K562 (cell line): ENCODE measurements around the gene PACRG. TPM values are rescaled to one million over a fixed set of nuclear protein-coding genes. Genes with fewer than 3 reads are reported as not detected.

ENCODE experiments used
- ATAC-seq: fragments of 200-7000 bp; cut with Tn5 transposase; 3 replicates; pipeline ENCODE4 v1.9.1; 2020; ENCODE audit warnings: moderate library complexity
- BruUV-seq: library from RNA; stranded (reverse); fragments of 400-500 nt; replicated peaks from 2 replicates; lab custom pipeline; 2021; lab: Mats Ljungman, UMichigan
- CTCF ChIA-PET: fragments of 300-600 bp; formaldehyde crosslinking; extraction: SDS; loops from one replicate; lab custom pipeline; 2021; ENCODE audit warnings: low intra/inter-chr PET ratio; lab: Yijun Ruan, JAX
- POLR2A ChIA-PET: fragments of 300-600, 350-650 bp; sonication (Branson Sonifier 250); formaldehyde crosslinking; extraction: SDS; loops from one replicate; lab custom pipeline; 2021; ENCODE audit warnings: antibody characterized with exemption, inconsistent platforms; lab: Yijun Ruan, JAX
- DNase-seq, 4 experiments: peaks; one replicate each; pipeline versions ENCODE4 v3.0.0 to v3.0.0-alpha.2; 2011 to 2018; ENCODE audit warnings: low spot score in 3 of 4, mixed read lengths in 3 of 4; ENCODE audit errors: extremely low read depth in 1 of 4
- FAIRE-seq: peaks from 2 replicates; lab custom pipeline; 2011; peaks lifted over from hg19 to GRCh38; lab: Jason Lieb, UNC
- H2AFZ ChIP-seq: 2 replicates; pipeline ENCODE4 v1.6.0; 2011; ENCODE audit warnings: low read depth, low read length, control low read depth, inconsistent platforms
- H3K27ac ChIP-seq: fragments of 200-600 bp; 3 replicates; pipeline ENCODE4 v1.8.0; 2011; ENCODE audit warnings: low read depth, mild to moderate bottlenecking, control low read depth, inconsistent platforms, low read length, moderate library complexity, mixed read lengths; ENCODE audit errors: extremely low read depth
- H3K27me3 ChIP-seq, 2 experiments: fragments of 300-600 bp in 1 of 2; 2 replicates in 1 of 2; 3 replicates in 1 of 2; pipeline versions ENCODE4 v1.6.0 to v1.8.0; 2011; ENCODE audit warnings: inconsistent platforms in 2 of 2, low read length in 2 of 2, mild to moderate bottlenecking in 1 of 2, mixed read lengths in 1 of 2, moderate library complexity in 1 of 2; ENCODE audit not compliant: control insufficient read depth in 2 of 2, insufficient read depth in 2 of 2
- H3K36me3 ChIP-seq: fragments of 300-600 bp; 3 replicates; pipeline ENCODE4 v1.8.0; 2011; ENCODE audit warnings: mild to moderate bottlenecking, low read length, inconsistent platforms; ENCODE audit not compliant: control insufficient read depth, insufficient read depth
- H3K4me1 ChIP-seq, 2 experiments: fragments of 200-600 bp in 1 of 2; replicated peaks in 1 of 2; 2 replicates in 1 of 2; 3 replicates in 1 of 2; pipeline versions ENCODE4 v1.5.1 to v1.8.0; 2011; ENCODE audit warnings: inconsistent platforms in 2 of 2, low read length in 2 of 2, mild to moderate bottlenecking in 1 of 2, mixed read lengths in 1 of 2, moderate library complexity in 1 of 2; ENCODE audit not compliant: control insufficient read depth in 2 of 2, insufficient read depth in 2 of 2
- H3K4me2 ChIP-seq: 2 replicates; pipeline ENCODE4 v1.6.1; 2011; ENCODE audit warnings: low read length, control low read depth, inconsistent platforms, mixed read lengths; ENCODE audit not compliant: insufficient read depth
- H3K4me3 ChIP-seq: fragments of 200-600 bp; sonication (generic), shearing (Covaris generic); 2 replicates; pipeline ENCODE4 v1.5.1; 2016; ENCODE audit warnings: control low read depth, inconsistent platforms
- H3K79me2 ChIP-seq: fragments of 200-600 bp; 3 replicates; pipeline ENCODE4 v1.8.0; 2011; ENCODE audit warnings: low read length, inconsistent platforms; ENCODE audit not compliant: control insufficient read depth, insufficient read depth
- H3K9ac ChIP-seq, 2 experiments: 2 replicates each; pipeline versions ENCODE4 v1.6.0 to v1.6.1; 2011; ENCODE audit warnings: low read depth in 2 of 2, low read length in 2 of 2, control low read depth in 1 of 2, inconsistent platforms in 1 of 2, mild to moderate bottlenecking in 1 of 2, mixed read lengths in 1 of 2; ENCODE audit not compliant: insufficient read depth in 1 of 2
- H3K9me1 ChIP-seq: one replicate; pipeline ENCODE4 v1.6.0; 2011; ENCODE audit warnings: inconsistent platforms, mild to moderate bottlenecking, low read length, moderate library complexity; ENCODE audit not compliant: control insufficient read depth, insufficient read depth
- H3K9me3 ChIP-seq: replicated peaks from 2 replicates; pipeline ENCODE4 v1.5.1; 2011; ENCODE audit warnings: low read depth, low read length, inconsistent platforms; ENCODE audit not compliant: control insufficient read depth, insufficient read depth
- H4K20me1 ChIP-seq: replicated peaks from 2 replicates; pipeline ENCODE4 v1.6.1; 2011; ENCODE audit warnings: low read length, inconsistent platforms, mixed read lengths; ENCODE audit not compliant: control insufficient read depth, insufficient read depth
- CBFB ChIP-seq: sonication (generic); formaldehyde crosslinking; IDR thresholded peaks from 2 replicates; pipeline ENCODE4 v1.4.0; 2020; ENCODE audit warnings: mild to moderate bottlenecking, missing genetic modification reagents
- KDM4B ChIP-seq, 2 experiments: fragments of 450-650 bp in 1 of 2; sonication (generic) in 1 of 2; IDR thresholded peaks; 2 replicates each; pipeline ENCODE4 v1.6.1; 2016 to 2017; ENCODE audit warnings: borderline replicate concordance in 2 of 2, antibody characterized with exemption in 1 of 2, low read depth in 1 of 2, mild to moderate bottlenecking in 1 of 2
- SUPT5H ChIP-seq: fragments of 450-650 bp; IDR thresholded peaks from 2 replicates; pipeline ENCODE4 v1.6.1; 2016
- ZFPM2 ChIP-seq: fragments of 250-450 bp; sonication (Bioruptor Pico); IDR thresholded peaks from 2 replicates; pipeline ENCODE4 v1.5.1; 2022; ENCODE audit warnings: mild to moderate bottlenecking
- ZNF316 ChIP-seq: fragments of 450-650 bp; IDR thresholded peaks from 2 replicates; pipeline ENCODE4 v1.6.1; 2016
- WGBS: fragments of 100-300 bp; shearing (Covaris generic); methylation state at CpG from one replicate; pipeline ENCODE4 v1.1.6; 2016; ENCODE audit warnings: low coverage, mixed read lengths; ENCODE audit not compliant: insufficient coverage; ENCODE audit errors: missing lambda C conversion rate; 5-methylcytosine and 5-hydroxymethylcytosine counted together
- in situ Hi-C: fragments of 300-500 bp; cut with MboI; formaldehyde crosslinking; loops from 4 replicates; pipeline ENCODE4 v1.15.0; 2018; ENCODE audit warnings: inconsistent platforms, mixed read lengths
- intact Hi-C: fragments of 100-400 bp; cut with micrococcal nuclease; formaldehyde crosslinking; loops from 2 replicates; pipeline ENCODE4 v1.14.2; 2022
- polyA plus RNA-seq, 8 experiments: library from polyadenylated mRNA; depleted of rRNA in 4 of 8; stranded (reverse) in 5 of 8; unstranded in 3 of 8; fragments of >200 nt; fragmentation: Nextera tagmentation in 2 of 8; fragmentation: Illumina TruSeq in 1 of 8; extraction: Ambion mirVana in 2 of 8; extraction: Trizol in 1 of 8; gene quantifications; 2 replicates each; pipeline versions ENCODE4 v1.2.1 to v1.2.3, GENCODE V29; 2011 to 2014; ENCODE audit warnings: inconsistent platforms in 1 of 8, missing spikeins in 1 of 8
- total RNA-seq, 7 experiments: library from RNA; depleted of rRNA in 6 of 7; stranded (reverse); fragments of >200 nt in 6 of 7; fragmentation: Illumina TruSeq in 2 of 7; extraction: Trizol in 2 of 7; gene quantifications; 2 replicates each; pipeline versions ENCODE4 v1.2.1 to v1.2.3, GENCODE V29; 2011 to 2021; ENCODE audit warnings: low replicate concordance in 1 of 7

PACRG gene
- total and polyA plus RNA-seq, 9 of the 15 experiments (the other 6 are each of a cell fraction or from before 2014, with no cell fraction given): 0.04 TPM; not detected in 8

GRCh38 chr6:162957062-162957461 is 229.3 kb downstream of the PACRG start (continued):
- no peak for TF ChIP-seq ZFPM2 (CRISPR knock-in tag)
- no peak for TF ChIP-seq SUPT5H
- no peak for TF ChIP-seq KDM4B (IDR thresholded peaks at IDR 0.05; ENCODE audit: borderline replicate concordance in 2 of 2, low read depth in 1 of 2)

GRCh38 chr6:162960679-162961457 is 233.1 kb downstream of the PACRG start:
- H3K9me1 ChIP-seq: no peaks in the 10 kb centered on the region
- no peaks in the 10 kb centered on the region for H3K36me3 ChIP-seq
- ATAC-seq (no peak), DNase-seq (no peak), FAIRE-seq (no peak)
- no peak overlapping the region for H3K27ac ChIP-seq
- no peaks in the 10 kb centered on the region for H3K79me2 ChIP-seq
- no peaks in the 10 kb centered on the region for H3K9me3 ChIP-seq
- no peaks in the 10 kb centered on the region for H4K20me1 ChIP-seq
- ChIA-PET POLR2A (no interaction called here), CTCF (no interaction called here)
- BruUV-seq: no TSS peak
- intact Hi-C loops (no loop called here), in situ Hi-C loops (no loop called here)
- H3K4me1 ChIP-seq: no peaks in the 10 kb centered on the region
- WGBS: 0% methylated on average over 3 of the region's 3 CpGs
- H3K4me2 ChIP-seq: no peak overlapping the region
- no peak overlapping the region for H3K4me3 ChIP-seq
- H3K27me3 ChIP-seq: no peaks in the 10 kb centered on the region
- H3K9ac ChIP-seq: no peak overlapping the region
- no peak for TF ChIP-seq CBFB
- TF ChIP-seq ZNF316: peak; percentile 36; the same call in 1 of the 2 replicates
- H2AFZ ChIP-seq: no peak overlapping the region
